GM18505 (cell line): ENCODE measurements around the gene TBC1D1.

ENCODE experiments used
- ATAC-seq: cut with Tn5 transposase; IDR thresholded peaks from one replicate; pipeline ENCODE4 v1.9.1; 2021; ENCODE audit not compliant: unreplicated experiment
- POLR2A ChIP-seq: IDR thresholded peaks from 4 replicates; pipeline ENCODE4 v1.6.1; 2011; ENCODE audit warnings: borderline replicate concordance; ENCODE audit not compliant: insufficient read depth, insufficient read length; ENCODE audit errors: extremely low read depth

Gene TBC1D1

GRCh38 chr4:38094419-38094818 lies 203.5 kb downstream of the TBC1D1 start:
- TF ChIP-seq POLR2A, result no peak
- ATAC-seq, result no peak

GRCh38 chr4:38095691-38096090 lies 204.8 kb downstream of the TBC1D1 start:
- TF ChIP-seq POLR2A, result no peak

GRCh38 chr4:38097818-38098217 lies 206.9 kb downstream of the TBC1D1 start:
- ATAC-seq, result no peak
- no peak for TF ChIP-seq POLR2A

More at GRCh38 chr4:38095691-38096090, 204.8 kb downstream of the TBC1D1 start:
- ATAC-seq, result no peak

- no peak for ATAC-seq
- no peak for TF ChIP-seq POLR2A
Observed at GRCh38 chr4:38099020-38099600, 208.2 kb downstream of the TBC1D1 start.

- no peak for TF ChIP-seq POLR2A
- no peak for ATAC-seq
Observed at GRCh38 chr4:38099908-38100407, 209.1 kb downstream of the TBC1D1 start.

- no peak for TF ChIP-seq POLR2A
- ATAC-seq, result no peak
Observed at GRCh38 chr4:38100474-38101255, 209.8 kb downstream of the TBC1D1 start.

GRCh38 chr4:38101563-38101962 lies 210.7 kb downstream of the TBC1D1 start:
- ATAC-seq, result no peak
- TF ChIP-seq POLR2A, result no peak

GRCh38 chr4:38102957-38103588 lies 212.2 kb downstream of the TBC1D1 start:
- ATAC-seq, result no peak
- no peak for TF ChIP-seq POLR2A

GRCh38 chr4:38105475-38106220 lies 214.8 kb downstream of the TBC1D1 start:
- TF ChIP-seq POLR2A, result no peak
- ATAC-seq, result peak; percentile 80

GRCh38 chr4:38106311-38106710 lies 215.4 kb downstream of the TBC1D1 start:
- no peak for TF ChIP-seq POLR2A
- ATAC-seq, result no peak

- ATAC-seq, result no peak
- no peak for TF ChIP-seq POLR2A
Observed at GRCh38 chr4:38106886-38107514, 216.1 kb downstream of the TBC1D1 start.

GRCh38 chr4:38107818-38108217 lies 216.9 kb downstream of the TBC1D1 start:
- TF ChIP-seq POLR2A, result no peak
- ATAC-seq, result no peak

GRCh38 chr4:38109370-38109769 lies 218.5 kb downstream of the TBC1D1 start:
- no peak for TF ChIP-seq POLR2A

More at GRCh38 chr4:38109370-38109769, 218.5 kb downstream of the TBC1D1 start:
- no peak for ATAC-seq
